ENCODE measurements around the gene SH2D6.
A peak's percentile ranks its signal among the peaks of the same experiment; 100 is the strongest.

SH2D6 gene

GRCh38 chr2:85455552-85456090 lies 37.1 kb downstream of the SH2D6 start:
- Histone ChIP-seq H3K36me3 (ENCODE audit: control insufficient read depth, insufficient read depth, low read length) (no peaks in the 10 kb centered on the region), H3K27me3 (ENCODE audit: control insufficient read depth, insufficient read depth, low read length) (no peaks in the 10 kb centered on the region)

GRCh38 chr2:85457043-85457442 lies 38.5 kb downstream of the SH2D6 start:
- no peak overlapping the region for H3K27ac ChIP-seq (ENCODE audit: low read depth, low read length)
- no peaks in the 10 kb centered on the region for H3K4me1 ChIP-seq (ENCODE audit: control insufficient read depth, insufficient read depth, low read length)
- no peaks in the 10 kb centered on the region for H3K27me3 ChIP-seq (ENCODE audit: control insufficient read depth, insufficient read depth, low read length)
- no peaks in the 10 kb centered on the region for H3K36me3 ChIP-seq (ENCODE audit: control insufficient read depth, insufficient read depth, low read length)
- H3K9ac ChIP-seq (ENCODE audit: low read length): no peak overlapping the region
- no peak overlapping the region for H3K4me3 ChIP-seq (ENCODE audit: low read length)

More at GRCh38 chr2:85455552-85456090, 37.1 kb downstream of the SH2D6 start:
- Histone ChIP-seq H3K4me3 (ENCODE audit: low read length) (no peak overlapping the region), H3K9ac (ENCODE audit: low read length) (no peak overlapping the region), H3K27ac (ENCODE audit: low read depth, low read length) (no peak overlapping the region), H3K4me1 (ENCODE audit: control insufficient read depth, insufficient read depth, low read length) (no peaks in the 10 kb centered on the region)

GRCh38 chr2:85457877-85458316 lies 39.4 kb downstream of the SH2D6 start:
- no peaks in the 10 kb centered on the region for H3K36me3 ChIP-seq (ENCODE audit: control insufficient read depth, insufficient read depth, low read length)
- H3K4me3 ChIP-seq (ENCODE audit: low read length): no peak overlapping the region
- H3K27me3 ChIP-seq (ENCODE audit: control insufficient read depth, insufficient read depth, low read length): no peaks in the 10 kb centered on the region
- no peak overlapping the region for H3K9ac ChIP-seq (ENCODE audit: low read length)
- no peaks in the 10 kb centered on the region for H3K4me1 ChIP-seq (ENCODE audit: control insufficient read depth, insufficient read depth, low read length)
- no peak overlapping the region for H3K27ac ChIP-seq (ENCODE audit: low read depth, low read length)

GRCh38 chr2:85458601-85459563 lies 40.4 kb downstream of the SH2D6 start:
- Histone ChIP-seq H3K27ac (ENCODE audit: low read depth, low read length) (no peak overlapping the region), H3K9ac (ENCODE audit: low read length) (no peak overlapping the region), H3K36me3 (ENCODE audit: control insufficient read depth, insufficient read depth, low read length) (no peaks in the 10 kb centered on the region), H3K4me1 (ENCODE audit: control insufficient read depth, insufficient read depth, low read length) (no peaks in the 10 kb centered on the region), H3K27me3 (ENCODE audit: control insufficient read depth, insufficient read depth, low read length) (no peaks in the 10 kb centered on the region), H3K4me3 (ENCODE audit: low read length) (no peak overlapping the region)

DNA sequence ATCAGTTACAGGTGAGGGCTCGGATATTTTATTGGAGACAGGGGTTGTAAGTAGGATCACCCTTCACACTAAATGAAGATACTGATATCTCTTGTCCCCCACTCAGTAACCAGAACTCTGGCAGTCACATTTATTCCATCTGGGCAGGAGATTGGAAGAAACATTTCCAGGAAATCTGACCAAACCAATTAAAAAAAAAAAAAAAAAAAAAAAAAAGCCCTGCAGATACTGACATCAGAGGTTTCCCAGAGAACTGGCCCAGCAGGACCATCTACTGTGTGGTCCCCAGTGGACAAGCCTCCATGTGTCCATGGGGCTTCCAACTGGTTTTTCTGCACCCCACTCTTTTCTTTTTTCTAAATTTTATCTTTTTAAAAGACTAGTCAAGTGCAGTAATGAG lies 41.3 kb downstream of the SH2D6 start:
- H3K9ac ChIP-seq (ENCODE audit: low read length): no peak overlapping the region
- H3K27me3 ChIP-seq (ENCODE audit: control insufficient read depth, insufficient read depth, low read length): no peaks in the 10 kb centered on the region
- no peaks in the 10 kb centered on the region for H3K36me3 ChIP-seq (ENCODE audit: control insufficient read depth, insufficient read depth, low read length)
- H3K4me1 ChIP-seq (ENCODE audit: control insufficient read depth, insufficient read depth, low read length): no peaks in the 10 kb centered on the region
- H3K27ac ChIP-seq (ENCODE audit: low read depth, low read length): no peak overlapping the region
- no peak overlapping the region for H3K4me3 ChIP-seq (ENCODE audit: low read length)

- H3K4me1 ChIP-seq (ENCODE audit: control insufficient read depth, insufficient read depth, low read length): no peaks in the 10 kb centered on the region
- no peak overlapping the region for H3K4me3 ChIP-seq (ENCODE audit: low read length)
- H3K27ac ChIP-seq (ENCODE audit: low read depth, low read length): no peak overlapping the region
- H3K27me3 ChIP-seq (ENCODE audit: control insufficient read depth, insufficient read depth, low read length): no peaks in the 10 kb centered on the region
- H3K36me3 ChIP-seq (ENCODE audit: control insufficient read depth, insufficient read depth, low read length): no peaks in the 10 kb centered on the region
- H3K9ac ChIP-seq (ENCODE audit: low read length): no peak overlapping the region
Measured at GRCh38 chr2:85462322-85462721, 43.8 kb downstream of the SH2D6 start.

DNA sequence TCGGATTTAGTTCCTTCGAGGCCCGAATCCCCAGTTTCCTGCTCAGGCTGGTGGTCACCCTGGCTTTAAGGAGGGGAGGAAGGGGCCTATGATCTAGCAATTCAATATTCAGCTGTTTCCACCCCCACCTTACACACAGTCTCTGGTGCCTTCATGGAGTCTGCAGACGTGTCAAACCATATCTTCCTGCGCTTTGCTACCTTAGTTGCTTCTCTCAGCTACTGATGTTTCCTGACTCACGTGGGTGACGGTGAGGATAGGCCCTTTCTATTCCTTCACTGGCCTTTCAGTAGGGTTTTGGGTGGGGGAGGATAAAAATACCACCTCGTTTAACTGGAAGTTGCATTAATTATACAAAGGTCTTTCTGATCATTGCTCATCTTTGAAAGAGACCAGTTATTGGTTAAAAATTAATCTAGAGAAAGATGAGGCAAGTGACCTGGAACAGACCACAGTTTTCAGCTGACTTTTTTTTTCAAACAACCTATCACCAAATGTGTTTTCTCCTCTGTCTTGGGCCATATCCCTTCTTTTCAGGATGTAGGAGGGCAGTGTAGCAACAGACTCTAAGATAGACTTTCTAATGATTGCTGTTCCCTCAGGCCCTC lies 49.7 kb downstream of the SH2D6 start:
- Histone ChIP-seq H3K9ac (ENCODE audit: low read length) (no peak overlapping the region), H3K36me3 (ENCODE audit: control insufficient read depth, insufficient read depth, low read length) (no peaks in the 10 kb centered on the region), H3K4me3 (ENCODE audit: low read length) (no peak overlapping the region), H3K27me3 (ENCODE audit: control insufficient read depth, insufficient read depth, low read length) (no peaks in the 10 kb centered on the region), H3K4me1 (ENCODE audit: control insufficient read depth, insufficient read depth, low read length) (no peaks in the 10 kb centered on the region), H3K27ac (ENCODE audit: low read depth, low read length) (peak overlapping the region; percentile 11)

- Histone ChIP-seq H3K4me1 (ENCODE audit: control insufficient read depth, insufficient read depth, low read length) (no peaks in the 10 kb centered on the region), H3K4me3 (ENCODE audit: low read length) (no peak overlapping the region), H3K9ac (ENCODE audit: low read length) (no peak overlapping the region), H3K27me3 (ENCODE audit: control insufficient read depth, insufficient read depth, low read length) (no peaks in the 10 kb centered on the region), H3K27ac (ENCODE audit: low read depth, low read length) (peak overlapping the region; percentile 11), H3K36me3 (ENCODE audit: control insufficient read depth, insufficient read depth, low read length) (no peaks in the 10 kb centered on the region)
Measured at GRCh38 chr2:85468704-85469349, 50.3 kb downstream of the SH2D6 start.

DNA sequence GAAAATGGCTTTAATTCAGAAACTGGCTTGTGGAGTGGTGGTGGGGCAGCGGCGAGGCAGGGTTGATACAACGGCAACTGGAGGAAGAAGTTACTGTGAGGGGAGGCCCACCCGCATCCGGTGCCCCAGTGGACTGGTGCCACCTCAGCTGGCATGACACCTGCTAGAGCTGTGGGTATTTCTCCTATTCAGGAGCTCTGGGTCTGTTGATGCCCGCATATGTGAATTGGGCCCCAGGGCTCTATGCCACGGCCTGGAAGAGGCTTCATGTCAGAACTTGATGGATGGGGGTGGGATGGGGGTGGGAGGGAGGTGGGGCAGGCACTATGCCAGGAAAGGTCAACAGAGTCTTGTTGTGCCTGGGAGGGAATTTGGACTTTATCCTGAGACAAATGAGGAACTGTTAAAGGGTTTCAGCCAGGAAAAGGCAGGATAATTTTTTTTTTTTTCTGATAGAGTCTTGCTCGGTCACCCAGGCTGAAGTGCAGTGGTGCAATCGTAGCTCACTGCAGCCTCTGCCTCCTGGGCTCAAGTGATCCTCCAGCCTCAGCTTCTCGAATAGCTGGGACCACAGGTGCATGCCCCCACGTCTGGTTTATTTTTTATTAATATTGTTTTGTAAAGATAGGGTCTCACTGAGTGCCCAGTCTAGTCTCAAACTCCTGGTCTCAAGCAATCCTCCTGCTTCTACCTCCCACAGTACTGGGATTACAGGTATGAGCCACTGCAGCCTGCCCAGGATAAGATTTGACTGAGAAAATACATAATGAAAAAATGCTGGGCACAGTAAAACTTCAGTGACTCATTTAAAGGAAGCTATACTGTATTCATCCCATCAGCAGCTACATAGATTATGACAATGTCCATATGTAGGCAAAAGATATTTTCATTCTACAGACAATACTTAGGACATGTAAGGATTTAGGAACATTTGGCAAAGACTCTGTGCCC lies 52.6 kb downstream of the SH2D6 start:
- no peaks in the 10 kb centered on the region for H3K27me3 ChIP-seq (ENCODE audit: control insufficient read depth, insufficient read depth, low read length)
- no peak overlapping the region for H3K9ac ChIP-seq (ENCODE audit: low read length)
- H3K4me3 ChIP-seq (ENCODE audit: low read length): no peak overlapping the region
- no peak overlapping the region for H3K27ac ChIP-seq (ENCODE audit: low read depth, low read length)
- no peaks in the 10 kb centered on the region for H3K36me3 ChIP-seq (ENCODE audit: control insufficient read depth, insufficient read depth, low read length)
- no peaks in the 10 kb centered on the region for H3K4me1 ChIP-seq (ENCODE audit: control insufficient read depth, insufficient read depth, low read length)

DNA sequence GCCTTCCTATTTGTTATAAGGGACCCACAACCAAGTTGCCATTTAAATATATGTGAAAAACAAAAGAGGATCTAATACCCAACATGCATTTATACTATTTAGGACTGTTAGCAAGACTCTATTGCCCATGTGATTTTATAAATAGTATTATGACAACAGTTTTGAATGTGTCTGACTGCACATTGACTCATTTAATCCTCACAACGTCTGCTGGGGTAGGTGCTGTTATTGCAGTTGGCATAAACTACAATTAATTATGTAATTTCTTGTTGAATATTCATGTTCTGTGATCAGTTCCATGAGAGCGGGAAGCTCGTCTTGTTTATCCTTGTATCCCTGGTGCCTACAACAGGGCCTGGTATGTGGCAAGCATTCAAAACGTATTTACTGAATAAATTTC lies 53.7 kb downstream of the SH2D6 start:
- Histone ChIP-seq H3K27me3 (ENCODE audit: control insufficient read depth, insufficient read depth, low read length) (no peaks in the 10 kb centered on the region), H3K36me3 (ENCODE audit: control insufficient read depth, insufficient read depth, low read length) (no peaks in the 10 kb centered on the region), H3K27ac (ENCODE audit: low read depth, low read length) (no peak overlapping the region), H3K9ac (ENCODE audit: low read length) (no peak overlapping the region), H3K4me1 (ENCODE audit: control insufficient read depth, insufficient read depth, low read length) (no peaks in the 10 kb centered on the region), H3K4me3 (ENCODE audit: low read length) (no peak overlapping the region)

GRCh38 chr2:85475799-85476490 lies 57.4 kb downstream of the SH2D6 start:
- Histone ChIP-seq H3K27me3 (ENCODE audit: control insufficient read depth, insufficient read depth, low read length) (no peaks in the 10 kb centered on the region), H3K4me3 (ENCODE audit: low read length) (no peak overlapping the region), H3K36me3 (ENCODE audit: control insufficient read depth, insufficient read depth, low read length) (no peaks in the 10 kb centered on the region), H3K27ac (ENCODE audit: low read depth, low read length) (no peak overlapping the region), H3K9ac (ENCODE audit: low read length) (no peak overlapping the region), H3K4me1 (ENCODE audit: control insufficient read depth, insufficient read depth, low read length) (no peaks in the 10 kb centered on the region)
